ENCODE data around the gene SHROOM2. TPM values are rescaled to one million over a fixed set of nuclear protein-coding genes. Genes with fewer than 3 reads are reported as not detected.
A peak's percentile ranks its signal among the peaks of the same experiment; 100 is the strongest.

SHROOM2 gene
- total RNA-seq, 2 donors from 2014 or later: 0.29 TPM; not detected in 1

- ATAC-seq (replicated peaks in 1 of 2) (no peak), DNase-seq (no peak)
- Mint-ChIP-seq H3K27ac (no peak overlapping the region), H3K4me3 (no peak overlapping the region), H3K4me1 (ENCODE audit: low read depth) (no peaks in the 10 kb centered on the region), H3K27me3 (ENCODE audit: low read depth) (peaks cover 37% of the 10 kb centered on the region), H3K36me3 (ENCODE audit: insufficient read depth in 2 of 2) (no peaks in the 10 kb centered on the region), H3K9me3 (no peaks in the 10 kb centered on the region)
Observed at GRCh38 chrX:9867226-9867625, 81.0 kb downstream of the SHROOM2 start.

GRCh38 chrX:9867753-9868152 lies 81.5 kb downstream of the SHROOM2 start:
- no peak for DNase-seq
- no peak overlapping the region for H3K27ac Mint-ChIP-seq
- H3K36me3 Mint-ChIP-seq (ENCODE audit: insufficient read depth in 2 of 2): no peaks in the 10 kb centered on the region
- H3K9me3 Mint-ChIP-seq: no peaks in the 10 kb centered on the region
- no peaks in the 10 kb centered on the region for H3K4me1 Mint-ChIP-seq (ENCODE audit: low read depth)
- H3K27me3 Mint-ChIP-seq (ENCODE audit: low read depth): peaks cover 42% of the 10 kb centered on the region
- ATAC-seq (replicated peaks in 1 of 2): no peak
- no peak overlapping the region for H3K4me3 Mint-ChIP-seq

- H3K9me3 Mint-ChIP-seq: no peaks in the 10 kb centered on the region
Observed at GRCh38 chrX:9871701-9872268, 85.6 kb downstream of the SHROOM2 start.

GRCh38 chrX:9873360-9873759 lies 87.1 kb downstream of the SHROOM2 start:
- Mint-ChIP-seq H3K36me3 (ENCODE audit: insufficient read depth in 2 of 2) (no peaks in the 10 kb centered on the region), H3K4me3 (no peak overlapping the region), H3K27me3 (ENCODE audit: low read depth) (peaks cover 47% of the 10 kb centered on the region), H3K27ac (no peak overlapping the region), H3K9me3 (no peaks in the 10 kb centered on the region), H3K4me1 (ENCODE audit: low read depth) (peaks cover 12% of the 10 kb centered on the region)
- ATAC-seq (replicated peaks in 1 of 2) (no peak), DNase-seq (no peak)

More at GRCh38 chrX:9871701-9872268, 85.6 kb downstream of the SHROOM2 start:
- Mint-ChIP-seq H3K27ac (no peak overlapping the region), H3K27me3 (ENCODE audit: low read depth) (peaks cover 51% of the 10 kb centered on the region), H3K36me3 (ENCODE audit: insufficient read depth in 2 of 2) (no peaks in the 10 kb centered on the region), H3K4me3 (no peak overlapping the region), H3K4me1 (ENCODE audit: low read depth) (peaks cover 12% of the 10 kb centered on the region)
- DNase-seq: no peak
- no peak for ATAC-seq (replicated peaks in 1 of 2)

- Mint-ChIP-seq H3K4me3 (no peak overlapping the region), H3K9me3 (no peaks in the 10 kb centered on the region), H3K4me1 (ENCODE audit: low read depth) (peaks cover 12% of the 10 kb centered on the region)
Observed at GRCh38 chrX:9873952-9874351, 87.7 kb downstream of the SHROOM2 start.

GRCh38 chrX:9874483-9874882 lies 88.3 kb downstream of the SHROOM2 start:
- H3K27ac Mint-ChIP-seq: no peak overlapping the region
- peaks cover 43% of the 10 kb centered on the region for H3K27me3 Mint-ChIP-seq (ENCODE audit: low read depth)
- no peak overlapping the region for H3K4me3 Mint-ChIP-seq
- DNase-seq: no peak
- H3K4me1 Mint-ChIP-seq (ENCODE audit: low read depth): peaks cover 12% of the 10 kb centered on the region
- no peaks in the 10 kb centered on the region for H3K9me3 Mint-ChIP-seq
- ATAC-seq (replicated peaks in 1 of 2): no peak
- no peaks in the 10 kb centered on the region for H3K36me3 Mint-ChIP-seq (ENCODE audit: insufficient read depth in 2 of 2)

More at GRCh38 chrX:9873952-9874351, 87.7 kb downstream of the SHROOM2 start:
- peak; percentile 25 to 49 for DNase-seq
- no peaks in the 10 kb centered on the region for H3K36me3 Mint-ChIP-seq (ENCODE audit: insufficient read depth in 2 of 2)
- peak; percentile 56 to 65 for ATAC-seq (replicated peaks in 1 of 2)
- H3K27ac Mint-ChIP-seq: no peak overlapping the region
- H3K27me3 Mint-ChIP-seq (ENCODE audit: low read depth): peaks cover 47% of the 10 kb centered on the region

DNA sequence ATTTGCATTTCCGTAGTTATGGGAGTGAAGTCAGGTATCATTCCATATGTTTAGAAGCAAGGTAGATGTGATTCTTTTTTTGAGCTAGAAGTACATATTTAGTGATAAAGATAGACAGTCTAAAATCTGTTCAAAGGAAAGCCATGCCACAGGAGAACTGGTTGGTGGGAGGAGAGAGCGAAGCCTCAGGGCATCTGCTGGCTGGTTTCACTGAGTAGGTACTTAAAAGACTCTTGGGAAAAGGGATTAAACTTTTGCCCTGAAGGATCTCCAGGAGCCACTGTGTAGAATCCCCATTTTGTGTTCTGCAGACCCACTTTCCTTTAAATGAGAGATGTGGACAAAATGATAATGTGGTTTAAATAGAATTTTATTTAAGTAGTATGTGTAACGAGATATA lies 89.6 kb downstream of the SHROOM2 start:
- DNase-seq (no peak), ATAC-seq (replicated peaks in 1 of 2) (no peak)
- Mint-ChIP-seq H3K4me1 (ENCODE audit: low read depth) (peaks cover 12% of the 10 kb centered on the region), H3K4me3 (no peak overlapping the region), H3K27ac (no peak overlapping the region), H3K9me3 (no peaks in the 10 kb centered on the region), H3K27me3 (ENCODE audit: low read depth) (peaks cover 48% of the 10 kb centered on the region), H3K36me3 (ENCODE audit: insufficient read depth in 2 of 2) (no peaks in the 10 kb centered on the region)

DNA sequence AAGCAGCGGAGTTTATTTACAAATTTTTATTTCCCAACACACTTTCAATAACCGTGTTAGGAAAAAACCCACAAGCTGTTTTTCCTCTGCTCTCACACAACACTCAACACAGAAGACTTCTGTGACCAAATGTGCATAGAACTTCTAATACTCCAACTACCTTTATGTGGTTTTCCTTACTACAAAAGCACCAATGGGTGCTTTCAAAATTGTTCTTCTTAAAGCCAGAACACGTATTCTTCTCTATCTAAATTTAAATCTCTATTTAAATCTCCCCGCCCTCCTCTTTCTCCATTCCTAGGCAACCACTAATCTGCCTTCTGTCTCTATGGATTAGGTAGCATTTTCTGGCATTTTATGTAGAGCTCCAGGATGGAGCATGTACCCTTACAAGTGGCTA lies 90.0 kb downstream of the SHROOM2 start:
- Mint-ChIP-seq H3K4me3 (no peak overlapping the region), H3K27ac (no peak overlapping the region), H3K27me3 (ENCODE audit: low read depth) (peaks cover 48% of the 10 kb centered on the region), H3K9me3 (no peaks in the 10 kb centered on the region), H3K4me1 (ENCODE audit: low read depth) (peaks cover 12% of the 10 kb centered on the region), H3K36me3 (ENCODE audit: insufficient read depth in 2 of 2) (no peaks in the 10 kb centered on the region)
- DNase-seq (no peak), ATAC-seq (replicated peaks in 1 of 2) (no peak)

DNA sequence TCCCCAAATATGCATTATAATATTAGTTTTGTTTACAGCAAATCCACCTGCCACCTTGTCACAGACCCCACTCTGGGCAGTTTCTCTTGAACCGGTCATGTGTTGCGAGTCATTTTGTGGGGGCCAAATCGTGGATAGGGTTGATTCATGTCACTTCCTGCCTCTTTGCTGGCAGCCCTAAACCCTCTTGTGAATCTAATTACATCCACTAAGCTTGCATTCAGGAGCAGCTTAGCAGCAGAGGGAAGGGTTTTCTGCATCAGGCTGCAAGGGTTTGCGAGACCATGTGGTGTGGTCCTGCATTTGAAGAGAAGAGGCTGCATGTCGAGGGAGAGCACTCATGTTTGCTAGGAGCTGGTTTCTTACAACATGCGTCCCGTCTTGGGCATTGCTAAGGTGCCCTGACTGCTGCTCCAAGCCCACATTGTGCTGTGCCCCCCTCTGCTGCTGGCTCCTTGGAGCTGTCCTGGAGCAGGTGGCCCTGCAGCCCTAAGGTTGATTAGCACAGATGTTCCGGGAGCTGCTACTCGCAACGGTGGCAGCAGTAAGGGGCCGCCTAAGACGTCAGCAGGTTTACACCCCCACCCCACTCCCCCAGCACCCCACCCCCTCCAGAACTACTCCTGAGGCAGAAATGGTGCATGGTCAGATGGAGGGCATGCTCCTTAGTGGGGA lies 92.1 kb downstream of the SHROOM2 start:
- no peak for DNase-seq
- Mint-ChIP-seq H3K9me3 (no peaks in the 10 kb centered on the region), H3K27me3 (ENCODE audit: low read depth) (peaks cover 44% of the 10 kb centered on the region), H3K36me3 (ENCODE audit: insufficient read depth in 2 of 2) (no peaks in the 10 kb centered on the region), H3K4me3 (no peak overlapping the region), H3K27ac (no peak overlapping the region), H3K4me1 (ENCODE audit: low read depth) (peaks cover 12% of the 10 kb centered on the region)
- ATAC-seq (replicated peaks in 1 of 2): no peak

DNA sequence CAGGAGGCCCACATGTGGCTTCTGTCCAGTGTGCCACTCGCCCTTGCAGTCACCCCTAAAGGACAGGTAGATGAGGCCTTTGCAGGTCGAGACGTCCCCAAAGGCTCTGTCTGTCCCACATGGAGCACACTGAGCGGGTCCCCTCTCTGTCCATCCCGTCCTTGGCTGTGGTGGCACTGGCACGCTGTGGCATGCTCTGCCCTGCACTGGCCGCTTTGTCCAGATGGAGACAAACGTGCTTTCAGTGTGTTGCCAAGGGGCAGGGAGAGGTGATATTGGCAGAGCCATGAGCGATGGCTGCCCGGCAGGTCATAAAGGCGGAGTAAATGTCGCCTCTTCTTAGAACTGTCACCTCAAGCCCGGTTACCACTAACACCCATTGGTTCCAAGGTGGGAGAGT lies 94.0 kb downstream of the SHROOM2 start:
- no peak overlapping the region for H3K4me3 Mint-ChIP-seq
- no peak overlapping the region for H3K27ac Mint-ChIP-seq
- peaks cover 39% of the 10 kb centered on the region for H3K27me3 Mint-ChIP-seq (ENCODE audit: low read depth)
- H3K36me3 Mint-ChIP-seq (ENCODE audit: insufficient read depth in 2 of 2): no peaks in the 10 kb centered on the region
- DNase-seq (no peak), ATAC-seq (replicated peaks in 1 of 2) (no peak)
- H3K4me1 Mint-ChIP-seq (ENCODE audit: low read depth): peaks cover 6% of the 10 kb centered on the region
- H3K9me3 Mint-ChIP-seq: no peaks in the 10 kb centered on the region

DNA sequence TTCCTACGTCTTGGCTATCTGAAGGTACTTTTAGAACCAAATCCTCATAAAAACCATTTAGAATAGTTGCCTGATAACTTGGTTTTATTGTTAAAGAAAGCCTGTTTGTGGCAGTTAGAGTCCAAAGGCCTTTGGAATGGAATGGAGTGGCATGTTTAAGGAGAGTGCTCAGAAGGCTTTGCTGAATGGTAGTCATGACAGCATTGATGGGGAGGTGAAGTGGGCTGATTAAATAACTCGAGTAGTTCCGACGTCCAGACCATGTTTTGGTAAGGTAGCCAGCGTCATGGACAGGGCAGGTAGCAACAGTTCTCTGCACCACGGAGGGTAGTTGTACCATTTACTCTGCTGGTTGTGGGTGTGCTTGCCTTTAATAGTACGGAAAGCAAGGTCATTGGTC lies 94.6 kb downstream of the SHROOM2 start:
- H3K9me3 Mint-ChIP-seq: no peaks in the 10 kb centered on the region
- no peaks in the 10 kb centered on the region for H3K36me3 Mint-ChIP-seq (ENCODE audit: insufficient read depth in 2 of 2)
- DNase-seq (no peak), ATAC-seq (replicated peaks in 1 of 2) (no peak)
- H3K4me3 Mint-ChIP-seq: no peak overlapping the region
- H3K4me1 Mint-ChIP-seq (ENCODE audit: low read depth): no peaks in the 10 kb centered on the region
- H3K27me3 Mint-ChIP-seq (ENCODE audit: low read depth): peaks cover 33% of the 10 kb centered on the region
- H3K27ac Mint-ChIP-seq: no peak overlapping the region

- ATAC-seq (replicated peaks in 1 of 2) (no peak), DNase-seq (no peak)
- Mint-ChIP-seq H3K4me3 (no peak overlapping the region), H3K9me3 (no peaks in the 10 kb centered on the region), H3K36me3 (ENCODE audit: insufficient read depth in 2 of 2) (no peaks in the 10 kb centered on the region), H3K27ac (no peak overlapping the region), H3K27me3 (ENCODE audit: low read depth) (peaks cover 32% of the 10 kb centered on the region), H3K4me1 (ENCODE audit: low read depth) (no peaks in the 10 kb centered on the region)
Observed at GRCh38 chrX:9882669-9883446, 96.6 kb downstream of the SHROOM2 start.

DNA sequence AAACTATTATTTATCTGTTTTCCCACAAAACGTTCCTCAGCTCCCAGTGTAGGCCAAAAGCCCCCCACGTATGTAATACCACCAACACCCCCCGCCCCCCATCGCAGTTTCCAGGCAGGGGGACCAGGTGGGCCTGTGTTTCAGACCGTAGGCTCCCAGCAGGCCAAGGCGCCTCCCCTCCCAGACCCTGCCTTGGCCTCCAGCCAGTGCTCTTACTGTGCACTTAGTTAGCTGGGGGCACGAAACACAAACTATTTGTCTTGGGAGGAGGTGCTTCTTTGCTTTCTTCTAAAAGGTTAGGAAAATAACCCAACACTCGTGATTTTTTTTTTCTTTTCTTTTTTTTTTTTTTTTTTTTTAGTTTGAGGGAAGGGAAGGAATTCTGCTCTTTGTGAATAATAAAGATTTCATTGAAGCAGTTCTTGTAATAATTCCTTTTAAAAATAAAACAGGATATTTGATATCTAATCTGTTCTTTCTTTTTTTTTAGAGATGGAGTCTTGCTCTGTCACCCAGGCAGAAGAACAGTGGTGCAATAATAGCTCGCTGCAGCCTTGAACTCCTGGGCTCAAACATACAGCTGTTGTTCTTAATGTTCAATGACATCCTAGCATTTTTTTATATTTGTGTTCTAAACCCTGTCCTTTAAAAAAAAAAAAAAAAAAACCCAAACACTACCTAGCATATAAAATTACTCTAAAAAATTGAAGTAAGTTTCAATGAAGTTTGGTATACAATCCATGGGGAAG lies 98.0 kb downstream of the SHROOM2 start:
- Mint-ChIP-seq H3K27me3 (ENCODE audit: low read depth) (peaks cover 32% of the 10 kb centered on the region), H3K4me1 (ENCODE audit: low read depth) (no peaks in the 10 kb centered on the region), H3K4me3 (no peak overlapping the region), H3K36me3 (ENCODE audit: insufficient read depth in 2 of 2) (no peaks in the 10 kb centered on the region), H3K9me3 (no peaks in the 10 kb centered on the region), H3K27ac (no peak overlapping the region)
- ATAC-seq (replicated peaks in 1 of 2) (no peak), DNase-seq (no peak)

Measured in activated T-cell treated with anti-CD3 and anti-CD28 coated beads, Interleukin-2, amount 50 U/mL, for 72 hours (primary cell).